ENCODE data around the gene PPFIA2. TPM values are rescaled to one million over a fixed set of nuclear protein-coding genes. Genes with fewer than 3 reads are reported as not detected.

The PPFIA2 gene
- total RNA-seq, 4 donors from 2014 or later: 1.5 to 4.3 (median 2.5) TPM

DNA sequence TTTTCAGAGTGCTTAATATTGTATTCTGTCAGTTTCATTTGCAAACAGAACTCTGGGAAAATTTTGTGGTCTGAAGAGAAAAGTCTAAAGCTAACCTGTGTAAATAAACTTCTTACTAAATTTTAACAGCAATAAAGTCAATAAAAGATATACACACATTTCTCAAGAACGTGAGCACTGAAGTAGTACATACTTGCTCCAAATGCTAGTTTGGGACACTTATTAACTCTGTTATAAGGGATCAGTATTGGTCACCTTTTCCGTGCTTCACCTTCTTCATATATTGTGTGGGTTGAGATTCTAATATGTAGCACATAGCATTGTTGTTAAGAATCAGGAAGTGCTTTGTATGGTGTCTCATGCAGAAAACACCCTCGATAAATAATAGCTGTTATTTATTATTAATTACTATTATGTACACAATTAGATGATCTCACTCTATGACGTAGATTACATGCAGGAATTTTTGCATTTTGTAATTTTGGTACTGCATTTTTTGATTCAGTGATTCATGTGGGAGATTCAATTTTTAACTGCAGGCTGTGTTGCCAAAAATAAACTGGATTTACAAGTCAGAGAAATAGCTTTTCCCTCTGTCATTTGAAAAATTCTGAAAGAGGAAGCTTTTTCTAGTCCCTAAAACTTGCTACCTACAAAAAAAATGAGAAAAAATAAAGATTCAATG is 380.4 kb downstream of the PPFIA2 start:
- TF ChIP-seq CTCF (IDR thresholded peaks at IDR 0.05; ENCODE audit: low read depth): no peak

GRCh38 chr12:81377771-81378170 is 381.4 kb downstream of the PPFIA2 start:
- no peak for TF ChIP-seq CTCF (IDR thresholded peaks at IDR 0.05; ENCODE audit: low read depth)

DNA sequence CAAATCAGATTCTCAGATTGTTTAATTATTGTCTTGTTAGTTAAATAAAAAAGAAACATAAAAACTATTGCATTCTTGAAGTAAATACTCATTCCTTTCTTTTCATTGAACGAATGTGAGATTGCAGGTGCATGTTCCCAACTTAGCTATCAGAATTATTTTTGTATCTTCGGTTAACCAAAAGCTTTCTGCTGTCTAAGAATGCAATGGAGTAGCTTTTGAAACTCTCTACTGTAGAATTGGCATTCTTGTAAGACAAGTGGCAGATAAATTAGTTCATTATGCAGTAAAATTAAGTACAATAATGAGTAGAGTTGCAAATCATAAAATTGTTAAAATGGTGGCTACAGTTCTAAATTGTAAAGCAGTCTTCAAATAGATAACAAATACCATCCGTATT is 383.2 kb downstream of the PPFIA2 start:
- no peak for TF ChIP-seq CTCF (IDR thresholded peaks at IDR 0.05; ENCODE audit: low read depth)

DNA sequence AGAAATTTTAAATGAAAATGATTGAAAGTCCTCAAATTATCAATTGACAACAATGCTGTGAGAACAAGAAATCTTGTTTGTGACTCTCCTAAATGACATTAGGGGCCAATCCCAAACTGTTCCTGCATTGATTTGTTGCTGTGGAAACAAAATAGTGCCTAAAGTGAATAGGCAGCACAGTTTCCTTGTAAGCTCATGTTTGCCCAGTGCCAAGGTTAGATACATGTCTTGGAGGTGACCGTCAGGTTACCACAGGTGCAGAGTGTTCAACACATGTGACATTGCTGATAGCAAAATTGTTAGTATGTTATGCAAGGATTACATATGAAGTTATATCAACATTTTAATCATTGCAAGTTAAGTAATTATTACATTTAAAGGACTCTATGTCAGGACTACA is 388.7 kb downstream of the PPFIA2 start:
- TF ChIP-seq CTCF (IDR thresholded peaks at IDR 0.05; ENCODE audit: low read depth): no peak

- TF ChIP-seq CTCF (IDR thresholded peaks at IDR 0.05; ENCODE audit: low read depth): no peak
Measured at GRCh38 chr12:81369175-81369574, 390.0 kb downstream of the PPFIA2 start.

DNA sequence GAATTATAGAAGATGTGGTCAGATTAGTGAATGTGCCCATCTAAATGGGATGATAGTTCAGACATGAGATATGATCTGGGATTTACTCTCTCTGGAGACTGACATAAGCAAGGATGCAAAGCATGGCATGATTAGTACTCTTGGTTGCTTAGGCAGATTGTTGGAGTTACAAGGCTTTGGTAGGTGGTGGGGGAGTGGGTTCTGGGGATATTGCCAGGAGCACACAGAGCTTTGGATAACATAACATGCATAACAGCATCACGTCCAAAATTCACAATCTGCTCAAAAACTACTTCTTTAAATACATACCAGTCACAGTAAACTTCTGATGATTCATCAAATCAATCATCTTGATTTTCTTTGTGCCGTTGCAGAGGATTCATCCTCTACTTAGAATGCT is 393.9 kb downstream of the PPFIA2 start:
- no peak for TF ChIP-seq CTCF (IDR thresholded peaks at IDR 0.05; ENCODE audit: low read depth)

DNA sequence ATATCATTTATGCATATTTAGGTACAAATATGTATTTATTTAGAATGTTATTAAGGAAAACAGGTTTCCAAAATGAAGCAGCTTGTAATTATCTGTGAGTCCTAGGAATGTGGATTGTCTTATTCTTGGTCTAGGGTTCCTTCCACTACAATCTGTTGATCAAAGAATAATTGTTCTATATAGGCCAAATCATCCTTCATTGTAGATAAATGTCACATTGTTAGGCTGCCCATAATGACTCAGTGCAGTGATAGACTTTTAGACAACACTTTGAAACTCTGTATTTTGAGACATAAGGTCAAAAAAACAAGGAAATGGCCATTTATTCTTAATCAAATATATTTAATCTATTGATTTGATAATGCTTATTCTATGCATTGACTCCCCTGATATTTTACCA is 398.2 kb downstream of the PPFIA2 start:
- TF ChIP-seq CTCF (IDR thresholded peaks at IDR 0.05; ENCODE audit: low read depth): no peak

All from subcutaneous adipose tissue (tissue), 4 donors.